NCI-H524 (cell line): ENCODE results near the gene SCAMP1.
"Not testable (repeated sequence)": the region's sequence is repeated elsewhere in the genome, so short reads cannot be mapped to it uniquely, and the experiment has no call there.

Source experiments
- DNase-seq, 2 experiments: peaks; one replicate each; lab custom pipeline; 2025; lab: John Stamatoyannopoulos, UW

SCAMP1 gene

GRCh38 chr5:78361631-78361993 is 1.2 kb downstream of the SCAMP1 start:
- DNase-seq, result peak in 1 of 2 experiments; percentile 32

GRCh38 chr5:78362220-78362619 is 1.8 kb downstream of the SCAMP1 start:
- DNase-seq, result peak in 1 of 2 experiments; percentile 15

GRCh38 chr5:78364005-78364404 is 3.6 kb downstream of the SCAMP1 start:
- peak in 1 of 2 experiments; percentile 13 for DNase-seq

GRCh38 chr5:78367318-78367991 is 7.0 kb downstream of the SCAMP1 start:
- peak in 1 of 2 experiments; percentile 50 for DNase-seq

GRCh38 chr5:78369680-78370079 is 9.3 kb downstream of the SCAMP1 start:
- DNase-seq, result no peak

GRCh38 chr5:78373231-78373630 is 12.8 kb downstream of the SCAMP1 start:
- DNase-seq, result no peak

- no peak for DNase-seq
Observed at GRCh38 chr5:78376315-78376714, 15.9 kb downstream of the SCAMP1 start.

GRCh38 chr5:78377056-78377717 is 16.8 kb downstream of the SCAMP1 start:
- no peak for DNase-seq

GRCh38 chr5:78377718-78378105 is 17.3 kb downstream of the SCAMP1 start:
- no peak for DNase-seq

- no peak for DNase-seq
Observed at GRCh38 chr5:78387468-78388153, 27.2 kb downstream of the SCAMP1 start.

GRCh38 chr5:78391357-78391756 is 30.9 kb downstream of the SCAMP1 start:
- not testable (repeated sequence) for DNase-seq

- no peak for DNase-seq
Observed at GRCh38 chr5:78397831-78398230, 37.4 kb downstream of the SCAMP1 start.

- DNase-seq, result no peak
Observed at GRCh38 chr5:78399116-78399515, 38.7 kb downstream of the SCAMP1 start.

- no peak for DNase-seq
Observed at GRCh38 chr5:78404682-78405293, 44.4 kb downstream of the SCAMP1 start.

- DNase-seq, result no peak
Observed at GRCh38 chr5:78405829-78406750, 45.7 kb downstream of the SCAMP1 start.

- no peak for DNase-seq
Observed at GRCh38 chr5:78407458-78407857, 47.0 kb downstream of the SCAMP1 start.

GRCh38 chr5:78411586-78411985 is 51.2 kb downstream of the SCAMP1 start:
- no peak for DNase-seq

GRCh38 chr5:78416677-78417425 is 56.4 kb downstream of the SCAMP1 start:
- DNase-seq, result no peak

GRCh38 chr5:78419396-78419795 is 59.0 kb downstream of the SCAMP1 start:
- DNase-seq, result no peak

GRCh38 chr5:78420548-78420947 is 60.1 kb downstream of the SCAMP1 start:
- DNase-seq, result no peak

- DNase-seq, result no peak
Observed at GRCh38 chr5:78424665-78425064, 64.2 kb downstream of the SCAMP1 start.
